Duodenal mucosa (tissue), 2 donors: Measurements from ENCODE around the gene ADCY9.
A peak's percentile ranks its signal among the peaks of the same experiment; 100 is the strongest.
"Not testable (repeated sequence)": the region's sequence is repeated elsewhere in the genome, so short reads cannot be mapped to it uniquely, and the experiment has no call there.

Experiments
- H3K27ac ChIP-seq: one replicate; pipeline ENCODE4 v1.7.0; 2013; ENCODE audit warnings: low read depth, low read length
- H3K27me3 ChIP-seq, 2 donors: one replicate each; pipeline ENCODE4 v1.7.0; 2013; ENCODE audit warnings: low read length in 2 of 2, control low read depth in 1 of 2; ENCODE audit not compliant: insufficient read depth in 2 of 2, control insufficient read depth in 1 of 2
- H3K36me3 ChIP-seq, 2 donors: one replicate each; pipeline ENCODE4 v1.7.0; 2013; ENCODE audit warnings: low read length in 2 of 2, control low read depth in 1 of 2; ENCODE audit not compliant: insufficient read depth in 2 of 2, control insufficient read depth in 1 of 2
- H3K4me1 ChIP-seq, 2 donors: one replicate each; pipeline ENCODE4 v1.7.0; 2013; ENCODE audit warnings: low read length in 2 of 2, control low read depth in 1 of 2; ENCODE audit not compliant: insufficient read depth in 2 of 2, control insufficient read depth in 1 of 2
- H3K4me3 ChIP-seq, 2 donors: one replicate each; pipeline ENCODE4 v1.7.0; 2013; ENCODE audit warnings: low read length in 2 of 2, low read depth in 1 of 2
- H3K9ac ChIP-seq, 2 donors: one replicate each; pipeline ENCODE4 v1.7.0; 2013; ENCODE audit warnings: low read length in 2 of 2, low read depth in 1 of 2
- H3K9me3 ChIP-seq, 2 donors: one replicate each; pipeline ENCODE4 v1.7.0; 2013; ENCODE audit warnings: low read length in 2 of 2, control low read depth in 1 of 2; ENCODE audit not compliant: control insufficient read depth in 1 of 2

ADCY9 gene

DNA sequence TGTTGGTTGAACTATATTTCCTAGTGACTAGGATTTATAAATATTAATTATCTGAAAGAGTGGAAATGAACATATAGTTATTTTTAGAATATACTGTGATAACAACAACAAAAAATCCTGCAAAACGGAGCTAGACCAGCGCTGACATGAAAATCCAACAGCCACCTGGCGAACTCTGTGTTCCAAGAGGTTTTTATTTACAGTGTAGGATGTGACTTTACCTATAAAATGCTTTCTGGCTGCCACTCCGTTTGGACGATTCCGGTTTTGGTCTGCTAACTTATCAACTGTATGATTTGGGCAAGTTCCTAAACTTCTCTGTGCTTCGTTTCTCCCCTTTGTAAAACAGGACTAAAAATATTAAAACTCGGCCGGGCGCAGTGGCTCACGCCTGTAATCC lies 73.7 kb downstream of the ADCY9 start:
- H3K36me3 ChIP-seq: no peaks in the 10 kb centered on the region
- no peaks in the 10 kb centered on the region for H3K27me3 ChIP-seq
- no peak overlapping the region for H3K9ac ChIP-seq
- H3K4me1 ChIP-seq: peaks cover 5 to 6% of the 10 kb centered on the region in 2 donors
- H3K9me3 ChIP-seq: no peaks in the 10 kb centered on the region
- no peak overlapping the region for H3K27ac ChIP-seq
- H3K4me3 ChIP-seq: no peak overlapping the region

DNA sequence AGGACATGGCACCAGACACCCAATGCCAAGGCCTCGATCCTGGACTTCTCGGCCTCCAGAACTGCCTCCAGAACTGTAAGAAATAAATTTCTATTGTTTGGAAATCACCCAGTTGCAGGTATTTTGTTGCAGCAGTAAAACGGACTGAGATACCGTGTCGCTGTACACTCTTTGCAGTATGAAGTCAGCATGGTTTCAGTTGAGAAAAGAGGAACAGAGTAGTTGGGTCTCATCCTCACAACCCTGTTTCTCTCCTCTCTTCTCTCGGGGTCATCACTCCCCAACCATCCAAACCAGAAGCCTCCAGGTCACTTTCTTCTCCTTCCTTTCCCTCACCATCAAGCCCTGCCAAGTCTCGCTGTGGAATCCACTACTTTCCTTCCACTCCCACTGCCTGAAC lies 77.8 kb downstream of the ADCY9 start:
- no peaks in the 10 kb centered on the region for H3K9me3 ChIP-seq

GRCh38 chr16:4036952-4037351 lies 79.3 kb downstream of the ADCY9 start:
- H3K4me1 ChIP-seq, H3K27me3 ChIP-seq, H3K27ac ChIP-seq, H3K4me3 ChIP-seq, H3K9me3 ChIP-seq, H3K9ac ChIP-seq, H3K36me3 ChIP-seq: not testable (repeated sequence)

More for the DNA sequence above, 77.8 kb downstream of the ADCY9 start:
- Histone ChIP-seq H3K9ac (no peak overlapping the region), H3K27me3 (no peaks in the 10 kb centered on the region), H3K4me1 (no peaks in the 10 kb centered on the region), H3K36me3 (no peaks in the 10 kb centered on the region), H3K27ac (no peak overlapping the region), H3K4me3 (no peak overlapping the region)

DNA sequence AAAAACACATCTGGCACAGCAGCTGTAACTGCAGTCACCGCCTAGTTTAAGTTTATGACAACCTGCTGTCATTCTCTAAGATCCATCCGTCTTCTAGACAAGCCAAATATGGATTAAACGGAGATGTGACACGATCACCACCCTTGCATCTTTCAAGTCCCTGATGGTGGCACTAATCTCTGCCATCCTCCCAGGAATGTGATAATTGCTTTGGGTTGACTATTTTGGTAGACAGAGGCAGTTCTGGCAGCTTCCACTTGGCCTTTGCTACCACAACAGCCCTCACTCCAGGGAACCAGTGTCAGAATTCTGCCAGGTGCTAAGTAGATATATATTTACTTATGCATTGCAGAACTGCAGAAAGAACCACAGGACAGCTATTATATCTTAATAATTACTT lies 81.3 kb downstream of the ADCY9 start:
- H3K27ac ChIP-seq: no peak overlapping the region
- H3K27me3 ChIP-seq: no peaks in the 10 kb centered on the region
- H3K4me3 ChIP-seq: no peak overlapping the region
- peaks cover 0 to 2% of the 10 kb centered on the region in 2 donors for H3K36me3 ChIP-seq
- no peaks in the 10 kb centered on the region for H3K4me1 ChIP-seq
- no peaks in the 10 kb centered on the region for H3K9me3 ChIP-seq
- no peak overlapping the region for H3K9ac ChIP-seq

- Histone ChIP-seq H3K4me1 (no peaks in the 10 kb centered on the region), H3K4me3 (no peak overlapping the region), H3K27ac (no peak overlapping the region), H3K9ac (no peak overlapping the region), H3K36me3 (peaks cover 0 to 3% of the 10 kb centered on the region in 2 donors), H3K9me3 (no peaks in the 10 kb centered on the region), H3K27me3 (no peaks in the 10 kb centered on the region)
Measured at GRCh38 chr16:4033951-4034350, 82.3 kb downstream of the ADCY9 start.

DNA sequence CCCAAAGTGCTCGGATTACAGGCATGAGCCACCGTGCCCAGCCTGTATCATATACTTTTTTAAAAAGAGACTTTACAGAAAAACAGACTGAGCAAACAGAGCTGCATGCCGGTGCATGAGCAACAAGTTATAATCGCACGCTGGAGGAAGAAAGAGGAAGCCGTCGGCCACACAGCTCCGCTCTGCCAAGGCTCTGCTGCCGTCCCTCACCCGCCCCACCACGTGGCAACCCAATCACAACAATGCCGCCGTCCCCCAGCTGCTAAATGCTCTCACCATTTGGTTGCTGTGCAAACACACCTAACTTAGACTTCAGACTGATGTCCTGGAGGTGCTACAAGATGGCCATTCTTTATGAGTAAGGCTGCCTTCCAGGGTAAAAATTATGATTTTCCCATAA lies 83.5 kb downstream of the ADCY9 start:
- H3K36me3 ChIP-seq: peaks cover 0 to 3% of the 10 kb centered on the region in 2 donors
- H3K27me3 ChIP-seq: no peaks in the 10 kb centered on the region
- H3K4me1 ChIP-seq: no peaks in the 10 kb centered on the region
- no peak overlapping the region for H3K9ac ChIP-seq
- no peak overlapping the region for H3K27ac ChIP-seq
- no peaks in the 10 kb centered on the region for H3K9me3 ChIP-seq
- peak overlapping the region in 1 of 2 donors; percentile 22 for H3K4me3 ChIP-seq

GRCh38 chr16:4028144-4028543 lies 88.1 kb downstream of the ADCY9 start:
- peaks cover 0 to 3% of the 10 kb centered on the region in 2 donors for H3K36me3 ChIP-seq
- H3K27me3 ChIP-seq: no peaks in the 10 kb centered on the region
- no peak overlapping the region for H3K4me3 ChIP-seq
- peaks cover 0 to 6% of the 10 kb centered on the region in 2 donors for H3K9me3 ChIP-seq
- no peaks in the 10 kb centered on the region for H3K4me1 ChIP-seq
- H3K27ac ChIP-seq: no peak overlapping the region
- H3K9ac ChIP-seq: no peak overlapping the region

- H3K9ac ChIP-seq: no peak overlapping the region
- H3K9me3 ChIP-seq: peaks cover 0 to 6% of the 10 kb centered on the region in 2 donors
- H3K4me1 ChIP-seq: peaks cover under 1 to 3% of the 10 kb centered on the region in 2 donors
- H3K4me3 ChIP-seq: no peak overlapping the region
- H3K27ac ChIP-seq: no peak overlapping the region
- H3K36me3 ChIP-seq: peaks cover 0 to 3% of the 10 kb centered on the region in 2 donors
- no peaks in the 10 kb centered on the region for H3K27me3 ChIP-seq
Measured at GRCh38 chr16:4026854-4027253, 89.4 kb downstream of the ADCY9 start.

DNA sequence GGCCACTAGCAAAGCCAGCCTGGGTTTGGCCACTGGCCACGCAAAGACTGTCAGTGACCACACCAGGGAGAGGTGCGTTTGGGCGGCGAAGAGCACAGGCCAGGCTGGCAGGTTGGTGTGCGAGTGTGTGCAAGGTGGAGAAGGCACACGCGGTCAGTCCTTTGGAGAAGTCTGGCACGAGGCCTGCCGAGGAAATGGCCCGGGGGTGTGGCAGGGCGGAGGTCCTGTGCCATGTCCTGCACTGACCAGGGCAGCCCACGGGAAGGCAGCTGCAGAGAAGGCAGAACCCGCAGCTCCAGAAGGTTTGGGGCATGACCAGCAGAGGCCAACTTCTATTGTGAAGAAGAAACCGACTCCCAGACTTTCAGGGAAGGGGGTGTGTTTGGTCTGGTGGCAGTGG lies 90.8 kb downstream of the ADCY9 start:
- peaks cover 0 to 6% of the 10 kb centered on the region in 2 donors for H3K9me3 ChIP-seq
- no peak overlapping the region for H3K27ac ChIP-seq
- H3K4me1 ChIP-seq: peaks cover 9 to 16% of the 10 kb centered on the region in 2 donors
- H3K36me3 ChIP-seq: peaks cover 0 to 3% of the 10 kb centered on the region in 2 donors
- no peak overlapping the region for H3K4me3 ChIP-seq
- H3K9ac ChIP-seq: no peak overlapping the region
- no peaks in the 10 kb centered on the region for H3K27me3 ChIP-seq

DNA sequence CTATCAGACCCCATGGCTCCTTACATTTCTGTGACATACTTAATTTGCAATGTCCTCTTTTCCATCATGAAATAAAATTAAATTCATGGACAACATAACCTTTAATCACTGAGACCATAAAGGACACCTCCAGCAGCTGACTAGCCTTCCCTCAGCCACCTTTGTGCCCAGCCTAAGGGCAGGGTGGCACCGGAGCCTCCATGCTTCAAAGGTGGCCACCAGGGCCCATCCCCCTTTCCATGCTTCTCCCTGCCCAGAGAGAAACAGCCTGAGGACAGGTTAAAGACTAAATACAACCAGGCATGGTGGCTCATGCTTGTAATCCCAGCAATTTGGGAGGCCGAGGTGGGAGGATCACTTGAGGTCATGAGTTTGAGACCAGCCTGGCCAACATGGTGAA lies 94.3 kb downstream of the ADCY9 start:
- Histone ChIP-seq H3K27me3 (no peaks in the 10 kb centered on the region), H3K4me3 (no peak overlapping the region), H3K9me3 (peaks cover 0 to 2% of the 10 kb centered on the region in 2 donors), H3K27ac (no peak overlapping the region), H3K9ac (peak overlapping the region in 1 of 2 donors; percentile 25), H3K36me3 (no peaks in the 10 kb centered on the region), H3K4me1 (peaks cover 21 to 41% of the 10 kb centered on the region in 2 donors)
